B cell (primary cell): Measurements from ENCODE around the gene GMEB2. TPM values are rescaled to one million over a fixed set of nuclear protein-coding genes. Genes with fewer than 3 reads are reported as not detected.
"Not testable (repeated sequence)": the region's sequence is repeated elsewhere in the genome, so short reads cannot be mapped to it uniquely, and the experiment has no call there.

Source experiments
- ATAC-seq: fragments of 200-7000 bp; cut with Tn5 transposase; one replicate; pipeline ENCODE4 v1.10.0; 2021; ENCODE audit warnings: low read depth, mild to moderate bottlenecking, moderate number of reproducible peaks, moderate library complexity
- CTCF ChIA-PET: fragments of 350-600 bp; sonication (Branson Sonifier 250); formaldehyde crosslinking; loops from one replicate; lab custom pipeline; 2021; ENCODE audit warnings: antibody characterized with exemption, inconsistent platforms; lab: Charles Lee
- POLR2A ChIA-PET: fragments of 350-600 bp; sonication (Branson Sonifier 250); formaldehyde crosslinking; loops from one replicate; lab custom pipeline; 2021; ENCODE audit warnings: antibody characterized with exemption; lab: Charles Lee
- DNase-seq: peaks from one replicate; pipeline ENCODE4 v3.0.0; 2013
- H2AFZ ChIP-seq: 2 replicates; pipeline ENCODE4 v1.6.1; 2012; ENCODE audit warnings: mild to moderate bottlenecking, low read depth, low read length; ENCODE audit not compliant: insufficient read depth, poor library complexity, severe bottlenecking
- H3K27ac ChIP-seq, 2 donors: 1 replicate in 1 of 2; 2 replicates in 1 of 2; pipeline ENCODE4 v1.5.1; 2012 to 2013; ENCODE audit warnings: low read length in 2 of 2, mild to moderate bottlenecking in 2 of 2, moderate library complexity in 1 of 2
- H3K27me3 ChIP-seq, 4 experiments: fragments of 200-600 bp in 1 of 4; sonication (generic) in 1 of 4; replicated peaks in 1 of 4; 1 replicate in 2 of 4; 2 replicates in 2 of 4; pipeline versions ENCODE4 v1.6.1 to v1.7.0; 2013 to 2016; ENCODE audit warnings: low read length in 3 of 4, mild to moderate bottlenecking in 2 of 4, mixed read lengths in 1 of 4, moderate library complexity in 1 of 4; ENCODE audit not compliant: insufficient read depth in 4 of 4, control insufficient read depth in 3 of 4; ENCODE audit errors: control extremely low read depth in 1 of 4
- H3K36me3 ChIP-seq, 2 experiments: replicated peaks in 1 of 2; 1 replicate in 1 of 2; 2 replicates in 1 of 2; pipeline versions ENCODE4 v1.6.1 to v1.7.1; 2013; ENCODE audit warnings: low read length in 1 of 2; ENCODE audit not compliant: insufficient read depth in 2 of 2, control insufficient read depth in 1 of 2; ENCODE audit errors: control extremely low read depth in 1 of 2, extremely low read depth in 1 of 2
- H3K4me1 ChIP-seq, 2 donors: fragments of 200-600 bp in 1 of 2; sonication (generic) in 1 of 2; 1 replicate in 1 of 2; 2 replicates in 1 of 2; pipeline versions ENCODE4 v1.5.1 to v1.6.1; 2013 to 2017; ENCODE audit warnings: low read length in 2 of 2; ENCODE audit not compliant: control insufficient read depth in 2 of 2, insufficient read depth in 2 of 2
- H3K4me2 ChIP-seq: replicated peaks from 2 replicates; pipeline ENCODE3; 2012; ENCODE audit warnings: mild to moderate bottlenecking, low read depth, low read length; ENCODE audit not compliant: poor library complexity, severe bottlenecking
- H3K4me3 ChIP-seq, 5 experiments: fragments of 200-600 bp in 1 of 5; sonication (generic) in 1 of 5; 1 replicate in 3 of 5; 2 replicates in 2 of 5; pipeline versions ENCODE4 v1.5.1 to v1.7.0; 2011 to 2016; ENCODE audit warnings: low read length in 4 of 5, mild to moderate bottlenecking in 4 of 5, low read depth in 2 of 5, control low read depth in 1 of 5, moderate library complexity in 1 of 5; ENCODE audit not compliant: insufficient read depth in 1 of 5; ENCODE audit errors: control extremely low read depth in 1 of 5, extremely low read depth in 1 of 5
- H3K79me2 ChIP-seq: fragments of 200-600 bp; sonication (generic); one replicate; pipeline ENCODE4 v1.6.0; 2016; ENCODE audit warnings: low read length; ENCODE audit not compliant: control insufficient read depth, insufficient read depth
- H3K9ac ChIP-seq: fragments of 200-600 bp; sonication (generic); 2 replicates; pipeline ENCODE4 v1.6.1; 2017; ENCODE audit warnings: mild to moderate bottlenecking, low read length, moderate library complexity
- H3K9me3 ChIP-seq, 3 donors: one replicate each; pipeline versions ENCODE4 v1.6.1 to v1.7.1; 2013; ENCODE audit warnings: low read length in 2 of 3; ENCODE audit not compliant: control insufficient read depth in 2 of 3, insufficient read depth in 1 of 3; ENCODE audit errors: control extremely low read depth in 1 of 3
- H4K20me1 ChIP-seq: 2 replicates; pipeline ENCODE4 v1.6.0; 2012; ENCODE audit warnings: mild to moderate bottlenecking, low read length; ENCODE audit not compliant: insufficient read depth, control insufficient read depth, poor library complexity, severe bottlenecking
- H3K27ac Mint-ChIP-seq: one replicate; pipeline ENCODE4 v1.8.0; 2021; ENCODE audit warnings: mixed read lengths
- H3K27me3 Mint-ChIP-seq: one replicate; pipeline ENCODE4 v1.8.0; 2021; ENCODE audit warnings: mixed read lengths
- H3K4me1 Mint-ChIP-seq: one replicate; pipeline ENCODE4 v1.8.0; 2021; ENCODE audit warnings: mixed read lengths
- H3K4me3 Mint-ChIP-seq: one replicate; pipeline ENCODE4 v1.8.0; 2021; ENCODE audit warnings: mixed read lengths
- H3K9me3 Mint-ChIP-seq: one replicate; pipeline ENCODE4 v1.8.0; 2022; ENCODE audit warnings: mixed read lengths; ENCODE audit not compliant: insufficient read depth
- EZH2 ChIP-seq: IDR thresholded peaks from 2 replicates; pipeline ENCODE4 v1.6.1; 2012; ENCODE audit warnings: borderline replicate concordance, low read depth, mild to moderate bottlenecking, moderate library complexity, low read length; ENCODE audit not compliant: insufficient read depth, poor library complexity, severe bottlenecking
- WGBS: methylation state at CpG from one replicate; pipeline ENCODE4 v1.1.5; 2013; ENCODE audit warnings: missing lambda C conversion rate; ENCODE audit not compliant: insufficient coverage; 5-methylcytosine and 5-hydroxymethylcytosine counted together
- intact Hi-C: fragments of 100-400 bp; cut with micrococcal nuclease; formaldehyde crosslinking; loops from one replicate; pipeline ENCODE4 v1.10.0; 2022
- polyA plus RNA-seq: library from polyadenylated mRNA; depleted of rRNA; stranded (reverse); fragments of >200 nt; gene quantifications from 2 replicates; pipeline ENCODE4 v1.2.3, GENCODE V29; 2012
- total RNA-seq, 2 donors: library from RNA; stranded (reverse); fragments of 120-200 nt in 1 of 2; gene quantifications; 1 replicate in 1 of 2; 2 replicates in 1 of 2; pipeline versions ENCODE4 v1.2.3 to v1.2.4, GENCODE V29; 2013 to 2022
- TF ChIP-seq, protein P1 (sequence below): fragments of 200-600 bp; IDR thresholded peaks from one replicate; pipeline ENCODE4 v1.8.0; 2022; ENCODE audit warnings: antibody characterized with exemption, mild to moderate bottlenecking

The GMEB2 gene
- total and polyA plus RNA-seq, 2 donors (not counting 1 experiment from before 2014, with no cell fraction given) = 17.7 to 24.5 TPM

DNA sequence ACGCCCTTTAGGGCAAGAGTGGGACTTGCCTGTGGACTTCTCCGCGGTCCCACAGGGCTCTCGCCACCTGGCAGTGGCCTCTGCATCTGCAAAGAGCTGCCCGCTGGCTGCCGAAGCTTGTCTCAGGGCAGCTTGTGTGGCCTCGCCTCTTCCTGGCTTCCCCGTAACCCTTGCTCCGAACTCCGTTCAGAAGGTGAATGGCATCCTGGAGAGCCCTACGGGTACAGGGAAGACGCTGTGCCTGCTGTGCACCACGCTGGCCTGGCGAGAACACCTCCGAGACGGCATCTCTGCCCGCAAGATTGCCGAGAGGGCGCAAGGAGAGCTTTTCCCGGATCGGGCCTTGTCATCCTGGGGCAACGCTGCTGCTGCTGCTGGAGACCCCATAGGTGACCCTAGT, 34.2 kb upstream of the GMEB2 start:
- 96% methylated on average over 22 of the region's 22 CpGs for WGBS
- Histone ChIP-seq H3K27ac (no peak overlapping the region), H3K79me2 (peaks cover 18% of the 10 kb centered on the region), H3K27me3 (peaks cover 0 to 4% (median 0%) of the 10 kb centered on the region in 4 experiments), H3K36me3 (peaks cover 0 to 20% of the 10 kb centered on the region in 2 experiments), H3K9me3 (no peaks in the 10 kb centered on the region), H3K4me2 (no peak overlapping the region), H3K4me3 (no peak overlapping the region), H4K20me1 (no peaks in the 10 kb centered on the region), H3K9ac (no peak overlapping the region), H3K4me1 (peaks cover 12 to 21% of the 10 kb centered on the region in 2 donors), H2AFZ (no peak overlapping the region)
- intact Hi-C loops = no loop called here
- no peaks in the 10 kb centered on the region for H3K9me3 Mint-ChIP-seq
- H3K4me1 Mint-ChIP-seq = peaks cover 16% of the 10 kb centered on the region
- H3K27ac Mint-ChIP-seq = no peak overlapping the region
- ChIA-PET POLR2A (interaction anchor here (1.4 kb wide), 1 partner anchor 19 kb away, joined by 3 read pairs; no protein-coding TSS in a partner anchor), CTCF (interaction anchor here (0.5 kb wide), 1 partner anchor 61 kb away, joined by 3 read pairs; no protein-coding TSS in a partner anchor)
- DNase-seq = no peak
- no peak overlapping the region for H3K4me3 Mint-ChIP-seq
- TF ChIP-seq EZH2 = no peak
- TF ChIP-seq, protein P1, sequence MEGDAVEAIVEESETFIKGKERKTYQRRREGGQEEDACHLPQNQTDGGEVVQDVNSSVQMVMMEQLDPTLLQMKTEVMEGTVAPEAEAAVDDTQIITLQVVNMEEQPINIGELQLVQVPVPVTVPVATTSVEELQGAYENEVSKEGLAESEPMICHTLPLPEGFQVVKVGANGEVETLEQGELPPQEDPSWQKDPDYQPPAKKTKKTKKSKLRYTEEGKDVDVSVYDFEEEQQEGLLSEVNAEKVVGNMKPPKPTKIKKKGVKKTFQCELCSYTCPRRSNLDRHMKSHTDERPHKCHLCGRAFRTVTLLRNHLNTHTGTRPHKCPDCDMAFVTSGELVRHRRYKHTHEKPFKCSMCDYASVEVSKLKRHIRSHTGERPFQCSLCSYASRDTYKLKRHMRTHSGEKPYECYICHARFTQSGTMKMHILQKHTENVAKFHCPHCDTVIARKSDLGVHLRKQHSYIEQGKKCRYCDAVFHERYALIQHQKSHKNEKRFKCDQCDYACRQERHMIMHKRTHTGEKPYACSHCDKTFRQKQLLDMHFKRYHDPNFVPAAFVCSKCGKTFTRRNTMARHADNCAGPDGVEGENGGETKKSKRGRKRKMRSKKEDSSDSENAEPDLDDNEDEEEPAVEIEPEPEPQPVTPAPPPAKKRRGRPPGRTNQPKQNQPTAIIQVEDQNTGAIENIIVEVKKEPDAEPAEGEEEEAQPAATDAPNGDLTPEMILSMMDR = no peak
- H3K27me3 Mint-ChIP-seq = no peaks in the 10 kb centered on the region
- ATAC-seq = no peak

DNA sequence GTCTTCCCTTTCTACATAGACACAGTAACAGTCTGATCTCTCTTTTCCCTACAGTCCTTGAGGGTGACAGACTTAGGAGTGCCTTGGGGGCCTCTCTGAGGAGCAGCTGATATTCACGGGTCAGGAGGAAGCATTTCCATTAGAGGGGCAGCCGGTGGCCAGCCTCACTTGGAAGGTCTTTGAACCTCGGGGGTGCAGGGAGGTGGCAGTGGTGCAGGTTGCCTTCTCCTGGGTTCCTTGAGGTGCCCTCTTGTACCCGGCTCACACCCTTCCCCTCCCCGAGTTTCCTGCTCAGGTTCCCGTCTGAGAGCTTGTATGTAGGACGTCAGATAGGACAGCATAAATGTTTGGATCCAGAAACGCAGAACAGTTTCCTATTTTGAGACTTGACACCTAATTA, 33.7 kb upstream of the GMEB2 start:
- Histone ChIP-seq H3K4me2 (no peak overlapping the region), H2AFZ (no peak overlapping the region), H3K9ac (no peak overlapping the region), H3K27ac (no peak overlapping the region), H3K36me3 (peaks cover 0 to 17% of the 10 kb centered on the region in 2 experiments), H3K9me3 (no peaks in the 10 kb centered on the region), H3K4me1 (peaks cover 12 to 21% of the 10 kb centered on the region in 2 donors), H4K20me1 (no peaks in the 10 kb centered on the region), H3K27me3 (peaks cover 0 to 6% (median 0%) of the 10 kb centered on the region in 4 experiments), H3K79me2 (peaks cover 18% of the 10 kb centered on the region), H3K4me3 (no peak overlapping the region)
- H3K27ac Mint-ChIP-seq = no peak overlapping the region
- no peak for TF ChIP-seq EZH2
- TF ChIP-seq, protein P1 = no peak
- ChIA-PET POLR2A (no interaction called here), CTCF (no interaction called here)
- peak overlapping the region; percentile 11 for H3K4me3 Mint-ChIP-seq
- DNase-seq = no peak
- WGBS = 89% methylated on average over 5 of the region's 8 CpGs
- no peak for ATAC-seq
- H3K4me1 Mint-ChIP-seq = peaks cover 16% of the 10 kb centered on the region
- no peaks in the 10 kb centered on the region for H3K27me3 Mint-ChIP-seq
- no peaks in the 10 kb centered on the region for H3K9me3 Mint-ChIP-seq
- intact Hi-C loops = no loop called here

DNA sequence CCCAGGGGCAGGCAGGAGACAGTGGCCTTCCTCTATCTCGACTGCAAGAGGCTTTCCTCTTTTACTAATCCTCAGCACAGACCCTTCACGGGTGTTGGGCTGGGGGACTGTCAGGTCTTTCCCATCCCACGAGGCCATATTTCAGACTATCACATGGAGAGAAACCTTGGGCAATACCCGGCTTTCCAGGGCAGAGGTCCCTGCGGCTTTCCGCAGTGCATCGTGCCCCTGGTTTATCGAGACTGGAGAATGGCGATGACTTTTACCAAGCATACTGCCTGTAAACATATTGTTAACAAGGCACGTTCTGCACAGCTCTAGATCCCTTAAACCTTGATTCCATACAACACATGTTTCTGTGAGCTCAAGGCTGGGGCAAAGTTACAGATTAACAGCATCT, 33.3 kb upstream of the GMEB2 start:
- H2AFZ ChIP-seq, H3K9ac ChIP-seq, H3K27ac ChIP-seq, H3K27me3 Mint-ChIP-seq, POLR2A ChIA-PET, H3K9me3 ChIP-seq, H3K4me3 ChIP-seq, ATAC-seq, H3K4me2 ChIP-seq, H3K9me3 Mint-ChIP-seq, H3K27ac Mint-ChIP-seq, intact Hi-C loops, CTCF ChIA-PET, DNase-seq, H4K20me1 ChIP-seq: not testable (repeated sequence)
- Histone ChIP-seq H3K79me2 (peaks cover 18% of the 10 kb centered on the region), H3K4me1 (peaks cover 12 to 21% of the 10 kb centered on the region in 2 donors), H3K36me3 (peaks cover 0 to 15% of the 10 kb centered on the region in 2 experiments), H3K27me3 (peaks cover 0 to 11% (median 2%) of the 10 kb centered on the region in 4 experiments)
- WGBS = 99% methylated on average over 9 of the region's 10 CpGs
- Mint-ChIP-seq H3K4me1 (peaks cover 16% of the 10 kb centered on the region), H3K4me3 (peak overlapping the region; percentile 98)
